ENCODE data around the gene MTAP.

- TF ChIP-seq CTCF (IDR thresholded peaks at IDR 0.05) (no peak), POLR2A (IDR thresholded peaks at IDR 0.05) (no peak)
Observed at GRCh38 chr9:21941337-21941995, 139.0 kb downstream of the MTAP start.
